ENCODE data around the gene OSGEP.
A peak's percentile ranks its signal among the peaks of the same experiment; 100 is the strongest.
"Not testable (repeated sequence)": the region's sequence is repeated elsewhere in the genome, so short reads cannot be mapped to it uniquely, and the experiment has no call there.

Gene OSGEP

GRCh38 chr14:20458031-20458789 is 3.6 kb upstream of the OSGEP start:
- H3K9me3 Mint-ChIP-seq: no peaks in the 10 kb centered on the region
- no peaks in the 10 kb centered on the region for H3K27me3 Mint-ChIP-seq (ENCODE audit: low read depth)
- H3K36me3 Mint-ChIP-seq (ENCODE audit: low read depth): peaks cover 25% of the 10 kb centered on the region
- DNase-seq (ENCODE audit: low spot score): no peak
- no peak overlapping the region for H3K27ac Mint-ChIP-seq
- H3K4me1 Mint-ChIP-seq (ENCODE audit: low read depth): peaks cover 25% of the 10 kb centered on the region
- no peak overlapping the region for H3K4me3 Mint-ChIP-seq

- Mint-ChIP-seq H3K4me1 (ENCODE audit: low read depth) (peaks cover 22% of the 10 kb centered on the region), H3K27ac (peak overlapping the region; percentile 45), H3K27me3 (ENCODE audit: low read depth) (no peaks in the 10 kb centered on the region), H3K9me3 (no peaks in the 10 kb centered on the region), H3K4me3 (no peak overlapping the region), H3K36me3 (ENCODE audit: low read depth) (peaks cover 29% of the 10 kb centered on the region)
- DNase-seq (ENCODE audit: low spot score): no peak
Measured at GRCh38 chr14:20456971-20457370, 2.4 kb upstream of the OSGEP start.

GRCh38 chr14:20455355-20456300 is 1.0 kb upstream of the OSGEP start:
- Mint-ChIP-seq H3K36me3 (ENCODE audit: low read depth) (peaks cover 32% of the 10 kb centered on the region), H3K27ac (no peak overlapping the region), H3K4me3 (no peak overlapping the region), H3K4me1 (ENCODE audit: low read depth) (peaks cover 19% of the 10 kb centered on the region), H3K27me3 (ENCODE audit: low read depth) (no peaks in the 10 kb centered on the region), H3K9me3 (no peaks in the 10 kb centered on the region)
- DNase-seq (ENCODE audit: low spot score): no peak

- H3K27ac Mint-ChIP-seq; H3K4me1 Mint-ChIP-seq (ENCODE audit: low read depth); H3K27me3 Mint-ChIP-seq (ENCODE audit: low read depth); H3K9me3 Mint-ChIP-seq; DNase-seq (ENCODE audit: low spot score): not testable (repeated sequence)
- Mint-ChIP-seq H3K36me3 (ENCODE audit: low read depth) (peaks cover 32% of the 10 kb centered on the region), H3K4me3 (peak overlapping the region; percentile 40)
Measured at GRCh38 chr14:20452831-20453230, 1.8 kb downstream of the OSGEP start.

GRCh38 chr14:20446889-20447288 is 7.7 kb downstream of the OSGEP start:
- Mint-ChIP-seq H3K36me3 (ENCODE audit: low read depth) (peaks cover 46% of the 10 kb centered on the region), H3K9me3 (no peaks in the 10 kb centered on the region), H3K4me1 (ENCODE audit: low read depth) (peaks cover 5% of the 10 kb centered on the region), H3K4me3 (no peak overlapping the region), H3K27ac (no peak overlapping the region), H3K27me3 (ENCODE audit: low read depth) (no peaks in the 10 kb centered on the region)
- no peak for DNase-seq (ENCODE audit: low spot score)

- not testable (repeated sequence) for H3K27ac Mint-ChIP-seq; H3K9me3 Mint-ChIP-seq; H3K27me3 Mint-ChIP-seq (ENCODE audit: low read depth); DNase-seq (ENCODE audit: low spot score); H3K4me3 Mint-ChIP-seq
- peaks cover 13% of the 10 kb centered on the region for H3K4me1 Mint-ChIP-seq (ENCODE audit: low read depth)
- peaks cover 28% of the 10 kb centered on the region for H3K36me3 Mint-ChIP-seq (ENCODE audit: low read depth)
Measured at GRCh38 chr14:20443650-20444049, 11.0 kb downstream of the OSGEP start.

GRCh38 chr14:20441461-20441860 is 13.2 kb downstream of the OSGEP start:
- peaks cover 13% of the 10 kb centered on the region for H3K4me1 Mint-ChIP-seq (ENCODE audit: low read depth)
- no peak for DNase-seq (ENCODE audit: low spot score)

GRCh38 chr14:20440882-20441281 is 13.7 kb downstream of the OSGEP start:
- H3K4me1 Mint-ChIP-seq (ENCODE audit: low read depth): peaks cover 13% of the 10 kb centered on the region
- no peaks in the 10 kb centered on the region for H3K9me3 Mint-ChIP-seq
- peak overlapping the region; percentile 24 for H3K4me3 Mint-ChIP-seq
- peak overlapping the region; percentile 56 for H3K27ac Mint-ChIP-seq
- peaks cover 9% of the 10 kb centered on the region for H3K36me3 Mint-ChIP-seq (ENCODE audit: low read depth)
- no peaks in the 10 kb centered on the region for H3K27me3 Mint-ChIP-seq (ENCODE audit: low read depth)
- DNase-seq (ENCODE audit: low spot score): no peak

More at GRCh38 chr14:20441461-20441860, 13.2 kb downstream of the OSGEP start:
- no peaks in the 10 kb centered on the region for H3K9me3 Mint-ChIP-seq
- H3K27ac Mint-ChIP-seq: no peak overlapping the region
- peaks cover 9% of the 10 kb centered on the region for H3K36me3 Mint-ChIP-seq (ENCODE audit: low read depth)
- no peaks in the 10 kb centered on the region for H3K27me3 Mint-ChIP-seq (ENCODE audit: low read depth)
- no peak overlapping the region for H3K4me3 Mint-ChIP-seq

- Mint-ChIP-seq H3K27me3 (ENCODE audit: low read depth) (no peaks in the 10 kb centered on the region), H3K36me3 (ENCODE audit: low read depth) (peaks cover 9% of the 10 kb centered on the region), H3K27ac (no peak overlapping the region), H3K9me3 (no peaks in the 10 kb centered on the region), H3K4me3 (no peak overlapping the region), H3K4me1 (ENCODE audit: low read depth) (peaks cover 13% of the 10 kb centered on the region)
- no peak for DNase-seq (ENCODE audit: low spot score)
Measured at GRCh38 chr14:20440465-20440864, 14.1 kb downstream of the OSGEP start.

- H3K9me3 Mint-ChIP-seq: no peaks in the 10 kb centered on the region
- no peak overlapping the region for H3K4me3 Mint-ChIP-seq
- peaks cover 9% of the 10 kb centered on the region for H3K36me3 Mint-ChIP-seq (ENCODE audit: low read depth)
- no peak overlapping the region for H3K27ac Mint-ChIP-seq
- peaks cover 13% of the 10 kb centered on the region for H3K4me1 Mint-ChIP-seq (ENCODE audit: low read depth)
- DNase-seq (ENCODE audit: low spot score): no peak
- no peaks in the 10 kb centered on the region for H3K27me3 Mint-ChIP-seq (ENCODE audit: low read depth)
Measured at GRCh38 chr14:20438664-20439063, 15.9 kb downstream of the OSGEP start.

GRCh38 chr14:20436363-20436755 is 18.3 kb downstream of the OSGEP start:
- Mint-ChIP-seq H3K4me3 (no peak overlapping the region), H3K4me1 (ENCODE audit: low read depth) (peaks cover 7% of the 10 kb centered on the region), H3K27me3 (ENCODE audit: low read depth) (no peaks in the 10 kb centered on the region), H3K9me3 (no peaks in the 10 kb centered on the region), H3K36me3 (ENCODE audit: low read depth) (no peaks in the 10 kb centered on the region), H3K27ac (no peak overlapping the region)
- no peak for DNase-seq (ENCODE audit: low spot score)

- Mint-ChIP-seq H3K27ac (no peak within 1 kb of the TSS), H3K36me3 (ENCODE audit: low read depth) (no peaks in the 10 kb centered on the region), H3K9me3 (no peaks in the 10 kb centered on the region), H3K4me1 (ENCODE audit: low read depth) (peaks cover 4% of the 10 kb centered on the region), H3K4me3 (no peak within 1 kb of the TSS), H3K27me3 (ENCODE audit: low read depth) (no peaks in the 10 kb centered on the region)
- no peak for DNase-seq (ENCODE audit: low spot score)
Measured at GRCh38 chr14:20435582-20436362, 18.8 kb downstream of the OSGEP start, which contains the start of gene KLHL33. TSS of gene KLHL33 (minus strand) at chr14:20436166. CDS start at chr14:20435811, 355 bp downstream.

GRCh38 chr14:20434701-20435581 is 19.7 kb downstream of the OSGEP start:
- no peaks in the 10 kb centered on the region for H3K27me3 Mint-ChIP-seq (ENCODE audit: low read depth)
- H3K4me1 Mint-ChIP-seq (ENCODE audit: low read depth): no peaks in the 10 kb centered on the region
- H3K27ac Mint-ChIP-seq: no peak overlapping the region
- no peaks in the 10 kb centered on the region for H3K9me3 Mint-ChIP-seq
- no peak for DNase-seq (ENCODE audit: low spot score)
- no peaks in the 10 kb centered on the region for H3K36me3 Mint-ChIP-seq (ENCODE audit: low read depth)
- no peak overlapping the region for H3K4me3 Mint-ChIP-seq
